ENCODE results near the gene CMSS1.

Gene CMSS1

DNA sequence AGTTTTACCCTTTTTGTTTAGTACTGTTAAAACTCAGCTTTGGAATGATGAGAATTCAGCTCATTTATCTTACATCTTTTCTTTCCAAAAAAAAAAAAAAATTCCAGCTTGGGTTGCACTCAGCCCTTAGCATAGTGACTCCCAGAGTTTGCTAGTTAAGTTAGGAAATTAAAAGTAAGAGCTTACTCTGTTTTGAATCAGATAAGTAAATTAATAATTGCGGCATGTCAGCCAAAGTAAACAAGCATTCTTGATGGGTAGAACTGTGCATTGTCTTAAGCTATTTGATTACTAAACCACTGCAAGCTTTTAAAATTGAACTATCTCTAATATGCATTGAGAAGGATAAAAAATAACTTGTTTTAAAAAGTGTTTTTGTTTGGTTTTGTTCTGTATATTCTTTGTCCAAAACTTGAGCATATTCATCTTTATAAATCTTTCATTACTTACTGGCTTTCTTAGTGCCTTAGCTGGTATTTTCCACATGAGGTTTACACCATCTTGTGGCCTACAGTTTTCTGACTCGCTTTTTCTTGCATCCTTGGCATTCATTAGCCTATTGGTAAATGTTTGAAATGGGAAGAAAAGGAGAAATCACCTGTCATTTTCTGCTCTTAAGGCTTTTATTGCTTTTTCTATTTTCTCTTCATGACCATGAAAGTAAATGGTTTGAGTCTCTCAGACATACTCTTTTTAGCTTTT lies 189.1 kb downstream of the CMSS1 start:
- Histone ChIP-seq H3F3A (ENCODE audit: low read depth) (no peaks in the 10 kb centered on the region; the same call in 1 of the 2 replicates), H3K4me1 (ENCODE audit: insufficient read depth, low read length, poor library complexity, severe bottlenecking) (peaks cover 29% of the 10 kb centered on the region), H3K9me2 (replicated peaks; ENCODE audit: low read depth, low read length) (no peaks in the 10 kb centered on the region), H3K27me3 (ENCODE audit: insufficient read depth, low read length, poor library complexity, severe bottlenecking) (no peaks in the 10 kb centered on the region), H4K20me1 (ENCODE audit: insufficient read depth, low read length, poor library complexity, severe bottlenecking) (no peaks in the 10 kb centered on the region), H3K9me3 (ENCODE audit: insufficient read depth, low read depth, low read length) (no peaks in the 10 kb centered on the region), H3K36me3 (ENCODE audit: insufficient read depth, low read length) (no peaks in the 10 kb centered on the region), H3K4me3 (ENCODE audit: low read length, poor library complexity, severe bottlenecking) (no peak overlapping the region), H2AFZ (ENCODE audit: low read length) (no peak overlapping the region), H3K9ac (ENCODE audit: low read depth, low read length, poor library complexity, severe bottlenecking) (no peak overlapping the region), H3K4me2 (ENCODE audit: low read depth, low read length, poor library complexity, severe bottlenecking) (no peak overlapping the region), H3K79me2 (ENCODE audit: insufficient read depth, low read length) (no peaks in the 10 kb centered on the region)
- TF ChIP-seq, protein P1, sequence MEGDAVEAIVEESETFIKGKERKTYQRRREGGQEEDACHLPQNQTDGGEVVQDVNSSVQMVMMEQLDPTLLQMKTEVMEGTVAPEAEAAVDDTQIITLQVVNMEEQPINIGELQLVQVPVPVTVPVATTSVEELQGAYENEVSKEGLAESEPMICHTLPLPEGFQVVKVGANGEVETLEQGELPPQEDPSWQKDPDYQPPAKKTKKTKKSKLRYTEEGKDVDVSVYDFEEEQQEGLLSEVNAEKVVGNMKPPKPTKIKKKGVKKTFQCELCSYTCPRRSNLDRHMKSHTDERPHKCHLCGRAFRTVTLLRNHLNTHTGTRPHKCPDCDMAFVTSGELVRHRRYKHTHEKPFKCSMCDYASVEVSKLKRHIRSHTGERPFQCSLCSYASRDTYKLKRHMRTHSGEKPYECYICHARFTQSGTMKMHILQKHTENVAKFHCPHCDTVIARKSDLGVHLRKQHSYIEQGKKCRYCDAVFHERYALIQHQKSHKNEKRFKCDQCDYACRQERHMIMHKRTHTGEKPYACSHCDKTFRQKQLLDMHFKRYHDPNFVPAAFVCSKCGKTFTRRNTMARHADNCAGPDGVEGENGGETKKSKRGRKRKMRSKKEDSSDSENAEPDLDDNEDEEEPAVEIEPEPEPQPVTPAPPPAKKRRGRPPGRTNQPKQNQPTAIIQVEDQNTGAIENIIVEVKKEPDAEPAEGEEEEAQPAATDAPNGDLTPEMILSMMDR (conservative IDR thresholded peaks at IDR 0.05; ENCODE audit: low read length) = peak; percentile 41
- TF ChIP-seq EZH2phosphoT487 (IDR thresholded peaks at IDR 0.05; ENCODE audit: borderline replicate concordance) = no peak

DNA sequence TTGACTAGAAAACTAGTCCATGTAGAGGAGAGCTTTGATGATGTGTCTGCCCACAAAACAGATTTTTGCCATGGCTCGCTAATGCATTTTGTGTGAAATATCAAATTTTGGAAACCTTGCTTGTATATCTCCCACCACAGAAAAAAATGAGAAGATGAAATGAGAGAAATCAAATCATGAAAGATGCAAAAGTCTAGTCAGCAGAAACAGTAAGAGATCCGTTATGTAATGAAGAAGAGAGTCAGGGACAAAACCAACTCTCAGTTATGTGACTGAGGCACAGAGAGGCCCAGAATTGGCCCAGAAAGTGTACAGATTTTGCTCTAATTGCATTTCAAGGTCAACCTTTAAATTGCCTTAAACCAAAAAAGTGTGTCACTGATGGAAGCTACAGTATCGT lies 189.7 kb downstream of the CMSS1 start:
- H3K9me2 ChIP-seq (replicated peaks; ENCODE audit: low read depth, low read length) = no peaks in the 10 kb centered on the region
- H3K9me3 ChIP-seq (ENCODE audit: insufficient read depth, low read depth, low read length) = no peaks in the 10 kb centered on the region
- TF ChIP-seq, protein P1 (conservative IDR thresholded peaks at IDR 0.05; ENCODE audit: low read length) = no peak
- H3K27me3 ChIP-seq (ENCODE audit: insufficient read depth, low read length, poor library complexity, severe bottlenecking) = no peaks in the 10 kb centered on the region
- H3K4me1 ChIP-seq (ENCODE audit: insufficient read depth, low read length, poor library complexity, severe bottlenecking) = peaks cover 29% of the 10 kb centered on the region
- no peaks in the 10 kb centered on the region for H3K36me3 ChIP-seq (ENCODE audit: insufficient read depth, low read length)
- H3K4me3 ChIP-seq (ENCODE audit: low read length, poor library complexity, severe bottlenecking) = no peak overlapping the region
- no peaks in the 10 kb centered on the region for H3K79me2 ChIP-seq (ENCODE audit: insufficient read depth, low read length)
- H2AFZ ChIP-seq (ENCODE audit: low read length) = no peak overlapping the region
- no peak overlapping the region for H3K9ac ChIP-seq (ENCODE audit: low read depth, low read length, poor library complexity, severe bottlenecking)
- H4K20me1 ChIP-seq (ENCODE audit: insufficient read depth, low read length, poor library complexity, severe bottlenecking) = no peaks in the 10 kb centered on the region
- no peak overlapping the region for H3K4me2 ChIP-seq (ENCODE audit: low read depth, low read length, poor library complexity, severe bottlenecking)
- H3F3A ChIP-seq (ENCODE audit: low read depth) = no peaks in the 10 kb centered on the region; the same call in 1 of the 2 replicates

DNA sequence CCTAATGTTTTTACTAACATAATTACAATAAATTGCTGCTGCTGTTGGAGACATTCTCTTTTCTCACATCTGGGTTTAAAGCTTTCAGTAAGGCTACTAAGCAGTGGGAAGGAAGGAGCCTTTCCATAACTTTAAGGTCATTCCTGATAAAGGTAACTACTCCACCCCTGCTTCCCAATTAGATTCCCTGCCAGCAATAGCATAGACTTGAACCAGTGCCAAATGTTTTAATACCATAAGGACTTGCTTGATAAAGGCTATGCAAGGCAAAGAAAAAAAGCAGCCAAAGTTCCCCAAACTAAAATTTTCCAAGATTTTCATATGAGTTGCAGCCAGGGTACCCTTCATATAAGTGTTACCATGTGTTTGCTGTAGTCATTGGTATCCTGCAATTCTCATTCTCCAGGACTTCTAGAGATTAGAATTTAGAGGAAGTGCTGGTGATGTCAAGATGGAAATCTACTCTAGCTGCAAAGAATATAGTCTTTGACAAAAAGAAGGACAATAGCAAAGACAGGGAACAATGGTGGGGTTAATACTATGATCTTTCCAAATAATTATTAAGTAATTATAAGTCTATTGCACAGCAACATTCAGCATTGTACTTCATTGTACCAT lies 190.5 kb downstream of the CMSS1 start:
- no peaks in the 10 kb centered on the region for H3K36me3 ChIP-seq (ENCODE audit: insufficient read depth, low read length)
- no peak overlapping the region for H3K9ac ChIP-seq (ENCODE audit: low read depth, low read length, poor library complexity, severe bottlenecking)
- TF ChIP-seq, protein P1 (conservative IDR thresholded peaks at IDR 0.05; ENCODE audit: low read length) = no peak
- TF ChIP-seq EZH2phosphoT487 (IDR thresholded peaks at IDR 0.05; ENCODE audit: borderline replicate concordance) = no peak
- no peaks in the 10 kb centered on the region for H3K9me2 ChIP-seq (replicated peaks; ENCODE audit: low read depth, low read length)
- H2AFZ ChIP-seq (ENCODE audit: low read length) = no peak overlapping the region
- H3K4me1 ChIP-seq (ENCODE audit: insufficient read depth, low read length, poor library complexity, severe bottlenecking) = peaks cover 29% of the 10 kb centered on the region
- no peaks in the 10 kb centered on the region for H3K27me3 ChIP-seq (ENCODE audit: insufficient read depth, low read length, poor library complexity, severe bottlenecking)
- no peak overlapping the region for H3K4me2 ChIP-seq (ENCODE audit: low read depth, low read length, poor library complexity, severe bottlenecking)
- H3F3A ChIP-seq (ENCODE audit: low read depth) = no peaks in the 10 kb centered on the region; the same call in 1 of the 2 replicates
- no peaks in the 10 kb centered on the region for H3K9me3 ChIP-seq (ENCODE audit: insufficient read depth, low read depth, low read length)
- H4K20me1 ChIP-seq (ENCODE audit: insufficient read depth, low read length, poor library complexity, severe bottlenecking) = no peaks in the 10 kb centered on the region
- H3K79me2 ChIP-seq (ENCODE audit: insufficient read depth, low read length) = no peaks in the 10 kb centered on the region
- no peak overlapping the region for H3K4me3 ChIP-seq (ENCODE audit: low read length, poor library complexity, severe bottlenecking)

All from Loucy (cell line).